Raji (cell line): ENCODE data around the gene TMEM244.

Source experiments
- POLR2A ChIP-seq: IDR thresholded peaks from 2 replicates; pipeline ENCODE4 v1.6.1; 2011; ENCODE audit warnings: low read depth, low read length, control low read depth; ENCODE audit not compliant: insufficient read depth

TMEM244 gene

DNA sequence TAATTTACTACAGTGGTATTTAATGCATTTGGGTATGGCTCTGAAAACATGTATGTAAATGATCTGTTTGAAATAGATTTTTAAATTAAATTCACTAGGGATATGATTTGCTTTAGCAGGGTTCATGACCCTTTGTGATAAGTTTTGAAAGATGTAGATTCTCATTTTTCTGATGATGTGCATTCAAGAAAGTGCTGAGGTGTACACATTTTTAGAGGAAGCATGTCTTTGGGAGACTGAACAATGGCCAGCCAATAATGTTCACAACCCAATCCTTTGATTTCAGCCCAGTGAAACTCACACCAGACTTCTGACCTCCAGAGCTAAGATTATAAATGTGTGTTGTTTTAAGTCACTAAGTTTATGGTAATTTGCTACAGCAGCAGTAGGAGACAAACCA lies 71.1 kb downstream of the TMEM244 start:
- TF ChIP-seq POLR2A: no peak

DNA sequence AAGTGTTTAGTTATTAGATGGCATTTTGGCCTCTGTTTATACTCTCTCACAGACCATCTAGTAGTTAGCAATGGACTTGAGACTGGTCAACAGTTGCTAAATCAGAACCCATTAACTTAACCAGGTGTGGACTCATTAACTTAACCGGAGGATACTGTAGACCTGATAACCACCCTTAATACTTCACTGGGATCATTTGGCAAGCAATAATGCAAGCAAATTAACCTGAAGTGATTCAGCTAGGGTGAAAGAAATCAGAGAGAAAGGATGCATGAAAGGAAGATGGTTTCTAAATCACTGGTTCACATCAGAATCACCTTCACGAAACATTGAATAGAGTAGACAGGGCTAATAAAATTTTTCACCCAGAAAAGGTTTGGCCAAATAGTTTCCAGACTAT lies 73.3 kb downstream of the TMEM244 start:
- TF ChIP-seq POLR2A: no peak

DNA sequence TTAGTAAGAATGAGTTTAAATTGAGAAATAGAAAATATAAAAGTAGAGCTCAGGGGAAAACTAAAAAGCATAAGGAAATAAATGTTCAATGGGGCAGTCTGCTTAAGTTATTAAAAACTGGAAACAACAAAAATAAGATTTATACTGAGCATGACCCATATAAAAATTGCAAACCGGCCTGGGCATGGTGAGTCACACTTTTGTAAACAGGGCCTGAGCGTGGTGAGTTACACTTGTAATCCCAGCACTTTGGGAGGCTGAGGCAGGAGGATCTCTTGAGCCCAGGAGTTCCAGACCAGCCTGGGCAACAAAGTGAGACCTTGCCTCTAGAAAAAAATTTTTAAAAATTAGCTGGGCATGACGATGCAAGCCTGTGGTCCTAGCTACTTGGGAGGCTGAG lies 74.6 kb downstream of the TMEM244 start:
- no peak for TF ChIP-seq POLR2A

DNA sequence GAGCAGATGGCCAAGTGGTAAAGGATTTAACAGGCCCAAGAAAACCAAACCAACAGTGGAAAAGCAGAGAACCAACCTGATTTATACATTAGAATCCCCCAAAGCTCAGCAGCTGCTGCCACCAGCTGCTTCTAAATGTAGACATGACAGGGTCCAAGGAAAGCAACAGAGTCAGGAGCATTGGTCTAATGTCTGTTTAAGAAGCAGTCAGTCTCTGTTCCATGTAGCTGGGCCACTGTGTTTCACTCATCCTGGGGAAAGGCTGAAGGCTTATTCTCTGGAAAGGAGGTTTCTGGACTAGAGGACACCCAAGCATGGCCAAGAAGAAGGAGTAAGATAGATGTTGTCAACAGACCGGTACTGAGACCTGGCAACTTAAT lies 75.4 kb downstream of the TMEM244 start:
- no peak for TF ChIP-seq POLR2A

DNA sequence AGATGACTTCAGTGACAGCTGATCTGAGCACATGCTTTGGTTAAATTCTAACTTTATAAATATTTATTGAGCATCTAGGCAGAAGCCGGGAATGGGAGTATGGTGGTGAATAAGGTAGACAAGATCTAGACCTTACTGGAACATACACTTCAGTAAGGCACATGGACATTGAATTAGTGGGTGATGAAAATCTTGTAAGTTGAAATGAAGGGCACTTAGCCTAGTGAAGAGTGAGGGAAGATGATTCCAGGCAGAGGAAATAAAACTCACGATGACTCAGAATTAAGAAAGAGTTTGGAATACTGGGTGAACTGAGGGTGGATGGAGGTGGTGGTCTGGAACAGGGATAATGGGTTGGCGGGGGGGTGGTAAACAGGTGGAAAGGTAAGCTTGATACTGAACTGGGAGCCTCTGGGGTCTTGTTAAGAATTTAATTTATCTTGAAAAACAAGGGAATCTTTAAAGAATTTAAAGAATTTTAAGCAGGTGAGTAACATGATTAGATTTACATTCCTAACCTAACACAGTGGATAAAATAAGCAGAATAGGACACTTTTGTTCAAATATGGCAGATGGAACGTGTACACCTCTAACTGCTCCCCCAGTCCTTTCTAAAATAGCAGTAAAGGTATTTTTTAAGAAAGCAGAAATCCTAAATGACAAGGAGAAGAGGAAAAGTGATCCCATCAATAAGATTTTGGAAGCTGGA lies 75.9 kb downstream of the TMEM244 start:
- no peak for TF ChIP-seq POLR2A
